HG03060 (cell line): Measurements from ENCODE around the gene STAC3.

Source experiments
- ATAC-seq: cut with Tn5 transposase; IDR thresholded peaks from one replicate; pipeline ENCODE4 v1.9.1; 2021; ENCODE audit warnings: low read depth, moderate number of reproducible peaks; ENCODE audit not compliant: unreplicated experiment

The STAC3 gene

DNA sequence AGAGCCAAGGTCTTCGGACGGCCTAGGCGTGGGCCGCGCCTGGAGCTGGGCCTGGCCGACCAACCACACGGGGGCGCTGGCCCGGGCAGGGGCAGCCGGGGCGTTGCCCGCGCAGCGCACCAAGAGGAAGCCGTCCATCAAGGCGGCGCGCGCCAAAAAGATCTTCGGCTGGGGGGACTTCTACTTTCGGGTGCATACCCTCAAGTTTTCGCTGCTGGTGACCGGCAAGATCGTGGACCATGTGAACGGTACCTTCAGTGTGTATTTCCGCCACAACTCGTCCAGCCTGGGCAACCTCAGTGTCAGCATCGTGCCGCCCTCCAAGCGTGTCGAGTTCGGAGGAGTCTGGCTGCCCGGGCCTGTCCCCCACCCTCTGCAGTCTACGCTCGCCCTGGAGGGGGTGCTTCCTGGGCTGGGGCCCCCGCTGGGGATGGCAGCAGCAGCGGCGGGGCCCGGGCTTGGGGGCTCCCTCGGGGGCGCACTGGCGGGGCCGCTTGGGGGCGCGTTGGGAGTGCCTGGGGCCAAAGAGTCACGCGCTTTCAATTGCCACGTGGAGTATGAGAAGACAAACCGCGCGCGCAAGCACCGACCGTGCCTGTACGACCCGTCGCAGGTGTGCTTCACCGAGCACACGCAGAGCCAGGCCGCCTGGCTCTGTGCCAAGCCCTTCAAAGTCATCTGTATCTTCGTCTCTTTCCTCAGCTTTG is 25.9 kb downstream of the STAC3 start:
- no peak for ATAC-seq

- no peak for ATAC-seq
These were observed 26.6 kb downstream of the STAC3 start for GRCh38 chr12:57224278-57224972.

GRCh38 chr12:57223191-57224165 is 27.5 kb downstream of the STAC3 start:
- ATAC-seq, result no peak

DNA sequence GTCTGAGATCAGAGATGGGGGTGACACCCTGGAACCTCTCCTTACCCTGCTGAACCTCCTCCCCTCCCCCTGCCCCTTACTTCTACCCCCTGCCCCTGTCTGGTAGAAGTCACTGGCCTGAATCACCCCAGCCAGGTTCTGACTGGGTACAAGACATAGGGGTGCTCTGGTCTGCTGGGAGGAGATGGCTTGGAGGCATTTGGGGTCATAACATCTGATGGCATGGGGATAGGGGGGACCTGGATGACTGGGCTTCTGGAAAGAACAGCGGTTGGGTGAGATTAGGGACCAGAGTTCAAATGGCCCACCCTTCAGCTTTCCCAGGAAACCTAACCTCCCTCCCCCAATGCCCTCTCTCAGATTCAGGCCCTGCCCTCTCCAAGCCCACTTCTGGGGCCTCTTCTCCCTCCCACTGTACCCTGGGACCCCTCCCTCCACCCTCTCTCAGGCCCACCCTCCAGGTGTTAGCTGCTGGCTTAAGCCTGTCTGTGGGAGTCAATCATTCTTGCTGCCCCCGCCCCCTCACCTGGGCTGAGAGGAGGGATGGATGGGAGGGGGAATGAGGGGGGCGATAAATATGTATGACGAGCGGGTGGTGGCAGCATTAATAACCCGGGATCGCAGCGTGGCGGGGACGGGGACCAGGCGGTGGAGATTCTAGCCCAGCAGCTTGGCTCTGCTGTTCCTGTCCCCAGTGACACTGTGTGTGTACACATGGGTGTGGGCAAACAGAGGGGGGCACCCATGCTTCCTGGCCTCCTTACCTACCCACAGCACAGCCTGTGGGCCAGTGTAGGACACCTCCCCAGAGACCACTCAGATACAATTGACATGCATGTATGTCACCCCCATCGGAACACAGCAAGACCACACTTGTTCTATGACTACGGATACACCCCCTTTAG is 28.4 kb downstream of the STAC3 start:
- no peak for ATAC-seq

- no peak for ATAC-seq
These were observed 29.6 kb downstream of the STAC3 start for GRCh38 chr12:57221169-57221917.

DNA sequence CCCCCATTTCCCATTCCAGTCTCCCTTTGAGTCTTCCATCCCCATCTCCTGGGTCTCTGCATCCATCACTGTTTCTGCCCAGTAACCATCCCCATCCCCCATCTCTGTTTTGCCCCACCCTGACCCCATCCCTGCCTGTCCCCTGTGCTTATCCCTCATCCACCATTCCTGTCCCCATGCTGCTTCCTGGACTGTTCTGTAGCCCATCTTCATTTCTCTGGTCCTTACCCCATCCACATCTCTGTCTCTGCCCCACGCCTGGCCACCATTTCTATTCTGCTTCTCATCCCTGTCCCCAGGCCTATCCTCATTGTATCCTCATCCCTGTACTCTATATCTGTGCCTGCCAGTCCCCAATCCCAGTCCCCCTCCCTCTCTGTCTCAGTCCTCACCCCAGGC is 30.2 kb downstream of the STAC3 start:
- no peak for ATAC-seq

- no peak for ATAC-seq
These were observed 30.8 kb downstream of the STAC3 start for GRCh38 chr12:57219993-57220754.

GRCh38 chr12:57219205-57219992 is 31.6 kb downstream of the STAC3 start:
- ATAC-seq, result no peak

- no peak for ATAC-seq
These were observed 32.7 kb downstream of the STAC3 start for GRCh38 chr12:57218030-57218853.

DNA sequence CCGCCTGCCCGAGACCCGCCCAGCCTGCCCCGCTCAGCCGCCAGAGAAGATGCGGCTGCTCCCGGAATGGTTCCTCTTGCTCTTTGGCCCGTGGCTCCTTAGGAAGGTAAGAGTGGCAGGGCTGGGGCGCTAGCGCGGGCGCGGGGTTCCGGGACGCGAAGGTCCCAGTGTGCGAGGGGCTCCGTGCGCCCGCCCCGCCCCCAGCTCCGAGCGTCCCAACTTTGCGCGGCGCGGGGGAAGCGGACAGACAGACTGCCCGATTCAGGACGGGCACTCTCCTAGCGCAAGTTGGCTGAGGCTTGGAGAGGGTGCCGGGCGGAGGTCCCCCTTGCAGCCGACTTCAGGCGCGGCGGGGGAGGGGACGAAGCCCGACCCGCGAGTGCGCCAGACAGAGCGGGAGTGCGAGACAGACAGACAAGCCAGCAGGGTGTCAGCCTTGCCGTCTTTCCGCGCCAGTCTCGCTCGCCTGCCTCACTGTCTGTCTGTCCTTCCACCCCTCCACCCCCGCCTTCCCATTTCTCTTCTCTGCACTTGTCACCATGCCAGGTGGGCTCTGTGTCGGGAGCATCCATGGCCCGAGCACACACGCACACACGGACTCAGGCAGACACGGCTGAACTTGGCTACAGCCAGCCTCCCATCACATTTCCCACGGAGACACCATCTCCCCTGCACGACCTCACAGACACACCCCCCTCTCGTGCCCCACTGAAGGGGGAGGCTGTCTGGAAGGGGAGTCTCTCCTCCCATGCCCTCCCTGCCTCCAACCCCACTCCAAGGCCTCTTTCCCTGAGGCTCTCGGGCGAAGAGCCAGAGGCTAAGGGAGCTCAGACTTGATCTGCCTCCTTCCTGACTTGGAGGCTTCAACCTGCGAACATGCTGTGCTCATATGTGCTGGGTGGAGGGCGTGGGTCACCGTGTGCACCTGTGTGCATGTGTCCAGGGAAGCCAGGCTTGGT is 33.8 kb downstream of the STAC3 start:
- no peak for ATAC-seq

DNA sequence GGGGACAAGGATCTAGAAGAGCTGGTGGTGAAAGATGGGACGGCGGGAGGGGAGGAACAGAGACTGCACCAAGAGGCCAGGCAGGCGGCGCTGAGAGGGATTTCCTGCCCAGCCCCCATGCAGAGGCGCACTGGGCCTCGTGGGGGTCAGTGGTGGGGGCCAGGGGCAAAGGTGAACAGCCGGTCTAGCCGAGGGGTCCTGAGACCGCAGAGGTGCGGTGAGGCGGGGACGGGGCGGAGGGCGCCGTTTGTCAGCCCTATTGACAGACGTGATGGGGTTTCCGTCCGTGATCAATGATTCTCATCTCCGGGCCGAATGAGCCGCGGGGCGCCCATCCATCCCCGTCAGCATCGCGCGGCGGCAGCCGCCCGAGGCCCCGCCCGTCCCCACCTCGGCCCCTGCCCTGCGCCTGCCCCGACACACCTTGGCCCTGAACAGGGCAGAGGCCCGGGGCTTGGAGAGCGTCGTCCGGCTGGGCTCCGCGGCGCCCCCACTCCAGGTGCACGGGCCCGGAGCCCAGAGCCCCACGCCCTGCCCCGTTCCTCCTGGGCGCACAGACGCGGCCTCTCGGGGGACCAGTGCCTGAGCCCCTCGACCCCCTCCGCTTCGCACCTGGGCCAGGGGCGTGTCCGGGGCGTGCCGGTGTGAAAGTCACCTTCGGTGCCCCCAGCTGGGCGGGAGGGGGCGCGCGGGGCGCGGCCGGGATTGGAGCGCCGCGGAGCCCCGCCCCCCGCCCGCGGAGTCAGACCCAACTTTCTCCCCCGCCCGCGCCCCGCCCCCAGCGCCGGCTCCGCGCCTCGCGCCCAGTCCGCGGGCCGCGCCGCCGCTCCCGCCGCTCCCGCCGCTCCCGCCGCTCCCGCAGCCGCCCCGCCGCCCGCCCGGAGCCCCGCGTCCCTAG is 34.7 kb downstream of the STAC3 start, which contains the start of gene NXPH4:
NXPH4 (plus strand) TSS at position 781 of the 898 bp plus-strand sequence. CDS start 176 bp downstream, outside the sequence.
- no peak for ATAC-seq

DNA sequence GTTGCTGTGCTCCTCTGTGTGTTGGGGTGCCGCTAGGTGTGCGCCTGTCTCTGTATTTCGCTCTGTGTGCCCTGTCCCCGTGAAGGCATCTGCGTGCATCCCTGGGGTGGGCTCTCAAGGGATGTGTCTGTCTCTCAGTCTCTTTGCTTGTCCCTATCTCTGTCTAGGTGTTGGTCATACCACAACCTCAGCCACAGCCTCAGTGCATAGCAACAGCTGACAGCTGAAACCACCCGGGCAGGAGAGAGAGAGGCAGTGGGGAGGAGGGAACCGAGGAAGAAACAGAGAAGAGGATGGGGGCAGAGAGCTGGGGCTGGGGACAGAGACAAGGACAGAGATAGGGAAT is 35.3 kb downstream of the STAC3 start:
- no peak for ATAC-seq

DNA sequence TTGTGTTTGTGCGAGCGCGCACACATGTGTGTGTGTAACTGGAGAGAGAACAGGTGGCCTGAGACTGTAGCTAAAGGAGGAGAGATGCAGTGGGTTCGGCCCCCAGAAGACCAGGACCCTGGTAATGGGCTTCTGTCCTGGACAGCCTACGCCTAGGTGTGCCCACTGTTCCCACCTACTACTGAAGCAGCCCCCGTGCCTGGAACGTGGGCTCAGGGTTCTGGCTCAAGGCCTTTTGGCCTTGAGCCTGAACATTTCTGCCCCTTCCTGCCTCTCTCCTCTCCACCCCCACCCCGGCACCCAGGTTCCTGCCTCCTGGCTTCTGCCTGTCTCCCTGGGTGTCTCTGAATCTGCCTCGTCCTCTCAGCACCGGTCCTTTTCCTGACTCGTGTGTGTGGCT is 35.9 kb downstream of the STAC3 start:
- no peak for ATAC-seq

DNA sequence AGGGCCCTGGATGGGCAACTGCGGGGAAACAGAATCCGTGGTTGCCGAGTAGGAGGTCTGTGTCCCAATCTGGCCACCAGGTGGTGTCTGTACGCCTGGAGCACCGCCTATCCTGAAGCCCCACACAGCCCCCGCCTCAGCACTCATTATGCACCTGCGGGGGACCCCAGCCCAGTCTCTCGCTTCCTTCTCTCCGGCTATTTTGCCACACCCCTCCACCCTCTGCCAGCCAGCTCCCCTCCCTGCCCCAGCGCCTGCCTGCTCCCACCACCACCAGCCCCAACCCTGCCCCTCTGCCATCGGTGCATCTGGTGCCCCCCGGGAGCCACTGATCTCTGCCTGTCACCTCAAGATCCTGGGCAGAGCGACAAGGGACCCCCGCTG is 36.6 kb downstream of the STAC3 start:
- ATAC-seq, result no peak
